ENCODE data around the gene EXOSC3. TPM values are rescaled to one million over a fixed set of nuclear protein-coding genes. Genes with fewer than 3 reads are reported as not detected.

The EXOSC3 gene
- total RNA-seq, 2 donors from 2014 or later = 66.7 to 67.6 TPM

- H3K27me3 Mint-ChIP-seq (ENCODE audit: insufficient read depth) = no peaks in the 10 kb centered on the region
- H3K36me3 Mint-ChIP-seq (ENCODE audit: low read depth) = no peaks in the 10 kb centered on the region
- Histone ChIP-seq H3K9me3 (ENCODE audit: control insufficient read depth, low read length) (no peaks in the 10 kb centered on the region), H3K9ac (ENCODE audit: extremely low read depth, low read length, poor library complexity, severe bottlenecking) (no peak overlapping the region), H3K36me3 (ENCODE audit: control insufficient read depth, insufficient read depth, low read length) (no peaks in the 10 kb centered on the region), H3K4me3 (ENCODE audit: low read length) (no peak overlapping the region), H3K4me1 (ENCODE audit: control insufficient read depth, insufficient read depth, low read length) (no peaks in the 10 kb centered on the region), H3K27me3 (ENCODE audit: control insufficient read depth, insufficient read depth, low read length, poor library complexity, severe bottlenecking) (no peaks in the 10 kb centered on the region), H3K27ac (ENCODE audit: low read depth, low read length) (no peak overlapping the region)
- no peak overlapping the region for H3K4me3 Mint-ChIP-seq
- WGBS, 2 experiments (ENCODE audit: insufficient coverage in 1 of 2, insufficient read length in 1 of 2) = 96 to 98% methylated on average over 12 to 16 of the region's 16 CpGs
- DNase-seq = no peak
- TF ChIP-seq CTCF (conservative IDR thresholded peaks at IDR 0.05) = no peak
- H3K4me1 Mint-ChIP-seq = peaks cover 3% of the 10 kb centered on the region
- no peaks in the 10 kb centered on the region for H3K9me3 Mint-ChIP-seq
- no peak overlapping the region for H3K27ac Mint-ChIP-seq
Observed at GRCh38 chr9:37740128-37740527, 44.7 kb downstream of the EXOSC3 start.

- H3K27ac ChIP-seq (ENCODE audit: low read depth, low read length) = no peak overlapping the region
- Mint-ChIP-seq H3K27me3 (ENCODE audit: insufficient read depth) (no peaks in the 10 kb centered on the region), H3K36me3 (ENCODE audit: low read depth) (no peaks in the 10 kb centered on the region), H3K9me3 (no peaks in the 10 kb centered on the region), H3K4me3 (no peak overlapping the region), H3K27ac (no peak overlapping the region), H3K4me1 (peaks cover 3% of the 10 kb centered on the region)
- H3K9ac ChIP-seq (ENCODE audit: extremely low read depth, low read length, poor library complexity, severe bottlenecking) = no peak overlapping the region
- DNase-seq = no peak
- H3K9me3 ChIP-seq (ENCODE audit: control insufficient read depth, low read length) = no peaks in the 10 kb centered on the region
- H3K4me1 ChIP-seq (ENCODE audit: control insufficient read depth, insufficient read depth, low read length) = no peaks in the 10 kb centered on the region
- no peak for TF ChIP-seq CTCF (conservative IDR thresholded peaks at IDR 0.05)
- no peak overlapping the region for H3K4me3 ChIP-seq (ENCODE audit: low read length)
- H3K27me3 ChIP-seq (ENCODE audit: control insufficient read depth, insufficient read depth, low read length, poor library complexity, severe bottlenecking) = no peaks in the 10 kb centered on the region
- 85 to 90% methylated on average over 4 to 5 of the region's 5 CpGs for WGBS, 2 experiments (ENCODE audit: insufficient coverage in 1 of 2, insufficient read length in 1 of 2)
- H3K36me3 ChIP-seq (ENCODE audit: control insufficient read depth, insufficient read depth, low read length) = no peaks in the 10 kb centered on the region
Observed at GRCh38 chr9:37739222-37739621, 45.6 kb downstream of the EXOSC3 start.

- H3K36me3 ChIP-seq (ENCODE audit: control insufficient read depth, insufficient read depth, low read length) = no peaks in the 10 kb centered on the region
- H3K27me3 ChIP-seq (ENCODE audit: control insufficient read depth, insufficient read depth, low read length, poor library complexity, severe bottlenecking) = no peaks in the 10 kb centered on the region
- no peaks in the 10 kb centered on the region for H3K36me3 Mint-ChIP-seq (ENCODE audit: low read depth)
- no peaks in the 10 kb centered on the region for H3K9me3 ChIP-seq (ENCODE audit: control insufficient read depth, low read length)
- no peak overlapping the region for H3K9ac ChIP-seq (ENCODE audit: extremely low read depth, low read length, poor library complexity, severe bottlenecking)
- H3K27me3 Mint-ChIP-seq (ENCODE audit: insufficient read depth) = peaks cover 6% of the 10 kb centered on the region
- H3K27ac ChIP-seq (ENCODE audit: low read depth, low read length) = no peak overlapping the region
- H3K9me3 Mint-ChIP-seq = no peaks in the 10 kb centered on the region
- no peak overlapping the region for H3K27ac Mint-ChIP-seq
- H3K4me1 Mint-ChIP-seq = peaks cover 3% of the 10 kb centered on the region
- no peak for DNase-seq
- H3K4me1 ChIP-seq (ENCODE audit: control insufficient read depth, insufficient read depth, low read length) = peaks cover 4% of the 10 kb centered on the region
- TF ChIP-seq CTCF (conservative IDR thresholded peaks at IDR 0.05) = no peak
- H3K4me3 ChIP-seq (ENCODE audit: low read length) = no peak overlapping the region
- no peak overlapping the region for H3K4me3 Mint-ChIP-seq
- 40 to 83% methylated on average over 1 to 2 of the region's 2 CpGs for WGBS, 2 experiments (ENCODE audit: insufficient coverage in 1 of 2, insufficient read length in 1 of 2)
Observed at GRCh38 chr9:37732952-37733351, 51.9 kb downstream of the EXOSC3 start.

Measured in endodermal cell (in vitro differentiated cells).